NCI-H69 (cell line): ENCODE results near the gene HSPG2.
"Not testable (repeated sequence)": the region's sequence is repeated elsewhere in the genome, so short reads cannot be mapped to it uniquely, and the experiment has no call there.

Source experiments
- DNase-seq: peaks from one replicate; lab custom pipeline; 2025; lab: John Stamatoyannopoulos, UW

HSPG2 gene

GRCh38 chr1:21932127-21932526 is 5.0 kb downstream of the HSPG2 start:
- no peak for DNase-seq

DNA sequence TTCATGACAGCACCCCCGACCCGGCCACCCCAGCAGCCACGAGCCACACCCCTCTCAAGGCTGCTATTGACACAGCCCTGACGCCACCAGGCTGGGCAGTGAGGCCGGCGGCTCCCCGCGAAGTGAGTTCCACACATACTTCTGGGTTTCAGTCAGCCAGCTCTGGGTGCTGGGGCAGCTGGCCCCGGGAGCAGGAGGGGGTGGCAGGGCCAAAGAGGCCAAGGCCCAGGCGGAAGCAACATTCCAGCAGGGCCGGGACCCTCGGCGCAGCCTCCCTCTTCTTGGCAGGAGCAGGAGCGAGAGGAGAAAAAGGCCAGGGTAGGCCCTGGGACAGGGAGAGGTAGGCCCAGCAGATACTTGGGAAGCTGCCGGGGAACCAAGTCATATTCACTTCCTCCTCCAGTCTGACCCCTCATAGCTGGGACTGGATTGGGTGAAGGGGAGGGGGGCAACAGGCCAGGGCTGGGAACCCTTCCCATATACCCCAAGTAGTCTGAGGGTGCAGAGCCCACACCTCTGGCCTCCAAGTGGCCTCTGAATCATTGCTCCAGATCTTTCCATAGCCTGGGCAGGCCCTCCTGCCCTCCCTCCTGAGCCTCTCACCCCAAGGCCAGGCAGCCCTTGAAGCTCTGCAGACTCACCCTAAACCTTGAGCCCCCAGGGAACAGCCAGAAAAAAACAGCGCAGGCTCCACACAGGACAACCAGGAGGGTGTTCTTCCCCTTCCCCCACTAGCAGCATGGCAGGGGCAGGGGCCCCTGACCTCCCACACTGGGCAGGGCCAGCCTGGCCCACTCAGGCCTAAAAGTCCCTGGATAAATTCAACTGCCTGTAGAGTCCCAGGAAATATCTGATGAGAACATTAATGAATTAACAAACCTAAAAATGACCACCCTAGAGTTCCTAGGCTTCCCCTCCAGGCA is 5.7 kb downstream of the HSPG2 start:
- DNase-seq = no peak

DNA sequence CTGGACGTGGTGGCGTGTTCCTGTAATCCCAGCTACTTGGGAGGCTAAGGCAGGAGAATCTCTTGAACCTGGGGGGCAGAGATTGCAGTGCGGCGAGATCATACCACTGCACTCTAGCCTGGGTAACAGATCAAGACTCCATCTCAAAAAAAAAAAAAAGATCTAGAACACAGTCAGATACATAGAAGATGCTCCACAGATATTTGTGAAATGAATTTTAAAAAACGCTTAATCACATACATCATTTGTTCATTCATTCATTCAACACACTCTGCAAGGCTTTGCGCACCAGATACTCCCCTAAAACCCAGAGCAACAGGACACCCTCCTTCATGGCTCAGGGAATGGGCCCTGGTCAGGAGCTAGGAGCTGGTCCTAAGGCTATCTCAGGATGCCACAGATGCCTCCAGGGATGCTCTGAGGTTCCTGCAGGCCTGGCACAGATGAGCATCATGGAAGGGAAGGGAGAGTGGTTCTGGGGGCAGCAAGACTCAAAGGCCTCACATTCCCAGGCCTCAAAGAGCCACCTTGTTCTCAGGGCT is 6.4 kb downstream of the HSPG2 start:
- DNase-seq = no peak

- DNase-seq = no peak
These were observed 7.0 kb downstream of the HSPG2 start for GRCh38 chr1:21930080-21930571.

DNA sequence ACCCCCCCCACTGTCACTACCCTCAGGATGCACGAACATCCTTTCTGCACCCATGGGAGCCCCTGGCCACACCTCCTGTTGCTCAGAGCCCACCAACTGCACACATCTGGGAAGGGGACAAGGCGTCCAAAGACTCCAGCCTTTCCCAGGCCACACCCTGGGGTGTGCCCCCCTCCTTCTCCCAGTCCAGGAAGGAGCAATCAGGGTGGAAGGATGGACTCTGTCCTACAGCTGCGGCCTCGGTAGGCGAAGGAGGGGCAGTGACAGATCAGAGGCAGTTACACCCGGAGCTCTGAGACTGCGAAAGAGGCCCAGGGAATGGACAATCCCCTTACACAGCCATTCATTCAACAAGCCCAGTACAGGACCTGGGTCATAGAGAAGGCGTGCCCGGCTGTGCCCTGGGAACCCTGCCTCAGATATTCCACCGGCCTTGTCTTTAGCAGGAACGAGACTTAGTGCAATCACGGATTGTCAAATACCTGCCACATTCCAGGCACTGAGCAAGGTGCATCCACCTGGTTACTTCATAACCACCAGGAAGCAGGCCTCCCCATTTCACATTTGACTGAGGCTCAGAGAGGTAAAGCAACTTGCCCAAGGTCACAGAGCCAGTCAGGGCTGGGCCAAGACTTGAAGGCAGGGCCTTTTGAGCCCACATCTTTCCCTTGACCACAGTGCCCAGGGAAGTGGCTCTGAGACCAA is 9.4 kb downstream of the HSPG2 start:
- no peak for DNase-seq

- DNase-seq = no peak
These were observed 10.1 kb downstream of the HSPG2 start for GRCh38 chr1:21926814-21927532.

DNA sequence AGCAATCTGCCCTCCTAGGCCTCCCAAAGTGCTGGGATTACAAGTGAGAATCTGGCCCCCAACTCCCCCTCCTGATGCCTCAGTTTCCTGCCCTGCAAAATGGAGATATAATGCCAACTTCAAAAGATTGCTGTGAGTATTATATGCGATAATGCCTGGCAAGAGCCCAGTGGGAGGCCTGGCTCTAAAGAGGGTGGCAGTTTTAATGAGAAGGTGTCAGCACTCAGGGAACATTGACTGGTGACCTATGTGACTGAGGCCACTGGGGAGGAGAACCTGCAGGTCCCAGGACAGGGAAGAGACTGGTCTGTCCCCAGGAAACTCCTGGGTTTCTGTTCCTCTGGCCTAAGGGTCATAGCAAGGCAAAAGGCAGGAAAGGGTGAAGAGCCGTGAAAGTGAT is 11.0 kb downstream of the HSPG2 start:
- no peak for DNase-seq

DNA sequence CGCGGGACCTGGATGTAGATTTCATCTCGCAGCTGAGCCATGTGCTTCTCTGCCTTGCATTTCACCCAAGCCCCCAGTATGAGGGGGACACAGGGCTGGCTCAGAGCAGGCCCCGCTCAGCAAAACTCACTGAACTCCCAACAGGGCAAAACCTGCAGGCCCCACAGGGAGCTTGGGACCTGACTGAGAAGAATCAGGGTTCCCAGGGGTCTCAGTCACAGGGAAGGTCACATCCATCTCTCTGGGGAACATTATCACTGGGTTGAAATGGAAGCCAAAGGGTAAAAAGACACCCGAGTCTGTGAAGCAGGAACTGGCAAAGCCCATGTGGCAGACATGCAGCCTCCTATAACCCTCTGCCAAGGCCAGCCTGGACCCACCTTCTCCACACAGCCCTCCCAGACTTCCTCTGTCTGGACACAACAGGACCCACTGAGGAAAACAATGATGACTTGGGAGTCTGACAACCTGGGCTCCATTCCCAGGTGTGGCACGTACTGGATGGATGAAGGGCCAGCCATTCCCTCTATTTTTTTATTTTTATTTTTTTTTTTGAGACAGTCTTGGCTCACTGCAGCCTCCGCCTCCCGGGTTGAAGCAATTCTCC is 11.7 kb downstream of the HSPG2 start:
- DNase-seq = no peak

- no peak for DNase-seq
These were observed 12.6 kb downstream of the HSPG2 start for GRCh38 chr1:21924503-21925005.

DNA sequence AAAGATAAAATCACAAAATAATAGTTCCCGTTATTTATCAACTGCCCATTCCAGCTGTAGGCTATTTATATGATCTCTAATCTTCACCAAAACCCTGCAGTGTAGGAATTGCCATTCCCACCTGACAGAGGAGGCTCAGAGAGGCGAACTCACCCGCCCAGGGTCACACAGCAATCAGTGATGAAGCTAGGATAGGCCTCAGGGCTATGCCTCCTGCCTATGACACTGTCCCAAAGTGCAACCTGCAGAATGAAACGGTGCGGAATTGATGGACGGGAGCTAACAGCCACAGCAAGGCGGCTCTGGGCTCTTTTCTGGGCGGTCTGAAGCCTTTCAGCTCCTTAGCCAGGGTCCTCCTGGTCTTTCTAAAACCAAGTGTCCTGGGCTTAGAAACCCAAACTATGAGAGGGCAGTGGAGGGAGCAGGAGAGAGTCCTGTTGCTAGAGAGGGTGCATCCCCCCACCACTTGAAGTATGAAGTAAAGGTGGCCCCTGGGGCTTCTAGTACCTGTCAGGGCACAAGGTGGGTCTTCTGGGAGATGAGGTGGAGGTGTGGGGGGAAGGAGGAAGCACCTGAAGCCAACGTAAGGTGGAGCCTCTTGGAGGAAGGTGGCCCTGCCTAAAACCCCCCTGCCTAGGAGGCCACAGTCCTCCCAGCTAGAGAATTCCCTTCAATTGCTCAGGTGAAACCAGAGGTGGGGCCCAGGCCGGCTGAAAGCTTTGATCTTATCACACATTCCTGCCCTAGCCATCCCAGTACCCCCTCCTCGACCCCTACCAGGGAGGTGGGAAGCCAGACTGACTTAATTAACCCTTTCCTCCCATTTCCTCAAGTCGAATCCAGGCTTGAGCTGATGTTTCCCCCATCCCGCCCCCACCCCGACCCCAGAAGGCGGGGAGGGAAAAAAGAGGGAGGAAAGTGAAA is 14.8 kb downstream of the HSPG2 start:
- no peak for DNase-seq

DNA sequence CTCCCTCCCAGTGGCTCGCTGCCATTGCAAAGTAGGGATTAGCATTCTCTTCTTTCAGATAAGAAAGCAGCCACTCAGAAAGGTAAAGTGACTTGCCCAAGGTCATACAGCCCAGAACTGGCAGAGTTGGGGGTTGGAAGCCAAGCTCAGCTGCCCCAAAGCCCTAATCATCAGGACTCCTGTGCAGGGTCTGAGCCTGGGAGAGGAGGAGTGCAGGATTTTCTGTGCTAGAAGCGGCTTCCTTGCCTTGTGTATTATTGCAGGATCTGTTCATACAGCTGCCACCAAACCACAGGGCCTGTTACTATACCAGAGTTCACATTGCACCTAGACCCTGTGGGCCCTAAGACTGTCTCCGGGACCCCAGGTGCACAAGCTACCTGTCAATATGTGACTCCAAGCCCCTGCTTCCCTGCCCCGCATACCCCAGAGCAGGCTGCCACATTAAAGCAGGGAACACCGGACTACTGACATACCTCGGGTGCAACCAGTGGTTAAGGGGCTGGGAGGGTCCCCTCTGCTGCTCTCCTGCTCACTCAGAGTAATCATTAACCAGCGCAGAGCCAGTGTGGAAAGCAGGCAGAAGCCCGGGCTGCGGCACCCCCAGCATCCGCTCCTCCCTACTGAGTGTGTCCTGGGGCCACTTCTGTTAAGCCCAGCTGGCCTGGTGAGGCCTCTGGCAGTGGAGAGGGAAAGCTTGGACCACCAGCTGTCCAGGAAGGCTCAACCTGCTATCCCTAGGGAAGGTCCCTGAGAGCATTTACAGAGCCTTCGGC is 15.8 kb downstream of the HSPG2 start:
- no peak for DNase-seq

DNA sequence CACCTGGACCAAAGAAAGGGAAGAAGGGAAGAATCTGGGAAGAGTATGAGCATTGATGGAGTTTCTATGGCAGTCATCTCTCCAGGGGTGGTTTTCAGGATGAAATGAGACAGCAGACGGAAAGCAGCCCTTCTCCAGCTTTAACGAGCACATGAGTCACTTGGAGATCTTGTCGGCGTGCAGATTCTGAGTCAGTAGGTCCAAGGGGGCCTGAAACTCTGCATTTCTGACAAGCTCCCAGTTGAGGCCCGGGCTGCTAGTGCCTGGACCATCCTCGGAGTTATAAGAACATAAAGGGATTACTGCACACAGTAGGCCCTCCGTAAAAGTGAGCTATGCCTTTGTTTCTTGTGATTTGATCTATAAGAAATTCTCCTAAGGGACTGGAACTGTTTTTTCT is 17.6 kb downstream of the HSPG2 start:
- no peak for DNase-seq

GRCh38 chr1:21917239-21917631 is 19.9 kb downstream of the HSPG2 start:
- DNase-seq = not testable (repeated sequence)

DNA sequence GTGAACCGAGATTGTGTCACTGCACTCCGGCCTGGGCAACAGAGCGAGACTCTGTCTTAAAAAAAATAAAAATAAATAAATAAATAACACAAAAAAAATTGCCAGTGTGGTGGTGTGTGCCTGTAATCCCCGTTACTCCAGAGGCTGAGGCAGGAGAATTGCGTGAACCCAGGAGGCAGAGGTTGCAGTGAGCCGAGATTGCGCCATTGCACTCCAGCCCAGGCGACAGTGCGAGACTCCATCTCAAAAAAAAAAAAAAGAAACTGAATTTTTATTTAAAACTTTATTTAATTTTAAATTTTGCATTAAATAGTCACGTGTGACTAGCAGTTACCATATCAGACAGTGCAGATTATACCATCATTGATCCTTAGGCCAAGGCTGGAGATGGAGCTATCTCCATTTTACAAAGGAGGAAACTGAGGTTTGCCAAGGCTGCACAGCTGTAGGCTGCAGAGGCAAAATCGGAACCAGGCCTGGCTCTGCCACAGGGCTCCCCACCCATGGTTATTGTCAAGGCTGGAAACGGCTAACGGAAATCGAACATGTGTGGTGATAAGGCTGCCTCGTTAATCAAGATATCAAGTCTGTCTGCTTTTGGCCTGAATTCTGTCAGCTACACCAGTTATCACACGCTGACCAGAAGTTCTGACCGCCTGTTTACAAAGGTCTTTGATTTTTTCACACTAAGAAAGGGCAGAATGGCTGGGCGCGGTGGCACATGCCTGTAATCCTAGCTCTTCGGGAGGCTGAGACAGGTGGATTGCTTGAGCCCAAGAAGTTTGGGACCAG is 20.5 kb downstream of the HSPG2 start:
- no peak for DNase-seq

DNA sequence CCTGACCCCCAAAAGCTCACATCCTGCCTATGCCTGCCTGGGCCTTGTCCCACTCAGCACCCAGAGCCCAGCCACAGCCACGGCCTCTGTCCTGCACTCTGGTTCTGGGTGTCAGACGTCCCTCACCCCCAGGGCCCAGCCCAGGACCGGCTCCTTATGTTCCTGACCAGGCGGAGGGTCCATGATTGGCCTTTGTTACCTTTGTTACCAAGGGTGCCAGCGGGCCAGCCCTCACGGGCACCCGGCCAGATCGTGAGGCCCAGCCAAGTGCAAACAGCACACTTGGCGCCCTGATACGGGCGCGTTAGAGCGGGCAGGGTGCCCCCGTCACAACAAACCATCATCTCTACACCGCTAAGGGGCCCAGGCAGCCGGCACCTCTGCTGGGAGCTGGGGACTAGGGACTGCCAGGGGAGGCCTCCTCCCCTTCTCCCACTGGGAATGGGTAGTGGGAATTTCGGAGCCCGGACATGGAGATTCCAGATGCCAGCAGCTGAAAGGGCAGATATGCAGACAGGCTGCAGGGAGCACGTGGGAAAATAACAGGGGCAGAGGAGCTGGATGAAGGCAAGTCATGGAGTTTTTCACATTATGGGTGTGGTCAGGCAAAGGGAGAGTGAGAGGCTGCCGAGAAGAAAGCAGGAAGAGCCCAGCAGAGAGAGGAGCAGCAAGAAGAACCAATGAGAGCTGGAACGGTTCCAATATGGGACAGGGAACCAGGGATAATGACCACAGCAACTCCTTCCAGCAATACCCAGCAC is 22.1 kb downstream of the HSPG2 start:
- peak; percentile 80 for DNase-seq

DNA sequence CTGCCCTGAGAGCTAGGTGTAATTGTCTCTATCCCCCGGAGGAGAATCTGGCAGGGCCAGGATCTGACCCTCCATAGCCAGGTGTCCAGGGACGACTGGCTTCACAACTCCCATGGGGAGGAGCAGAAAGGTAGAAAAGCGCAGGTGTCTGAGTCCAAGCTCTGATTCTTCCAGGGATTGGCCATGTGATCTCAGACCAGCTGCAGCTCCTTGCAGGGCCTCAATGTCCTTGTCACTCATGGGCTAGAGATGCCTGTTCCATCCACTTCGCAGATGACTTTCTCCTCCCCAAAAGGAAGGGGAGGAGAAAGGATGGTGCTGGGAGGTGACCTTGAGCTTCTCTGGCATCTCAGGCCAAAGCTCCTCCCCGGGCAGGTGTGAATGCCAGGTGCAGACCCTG is 22.7 kb downstream of the HSPG2 start:
- DNase-seq = peak; percentile 43

DNA sequence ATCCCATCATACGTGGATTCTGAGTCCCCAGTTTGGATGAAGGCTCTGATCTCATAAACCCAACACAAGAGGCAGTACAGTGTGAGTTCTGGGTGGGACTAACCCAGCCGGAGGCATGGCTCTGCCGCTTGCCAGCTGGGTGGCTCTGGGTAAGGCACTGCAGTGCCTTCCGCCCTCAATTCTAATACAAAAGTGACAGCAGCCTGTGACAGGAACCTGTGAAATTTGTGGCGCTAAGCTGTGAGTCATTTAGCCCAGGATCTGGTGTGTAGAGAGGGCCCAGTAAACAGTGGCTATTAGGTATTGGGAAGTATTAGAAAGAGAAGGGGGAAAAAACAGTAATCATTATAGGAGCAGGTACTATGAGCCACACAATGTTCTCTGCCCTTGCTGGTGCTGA is 23.3 kb downstream of the HSPG2 start:
- peak; percentile 10 for DNase-seq

- DNase-seq = peak; percentile 20
These were observed 23.9 kb downstream of the HSPG2 start for GRCh38 chr1:21913258-21913657.
